Measurements from ENCODE around the gene TOMM40.
"Not testable (repeated sequence)": the region's sequence is repeated elsewhere in the genome, so short reads cannot be mapped to it uniquely, and the experiment has no call there.

Gene TOMM40

DNA sequence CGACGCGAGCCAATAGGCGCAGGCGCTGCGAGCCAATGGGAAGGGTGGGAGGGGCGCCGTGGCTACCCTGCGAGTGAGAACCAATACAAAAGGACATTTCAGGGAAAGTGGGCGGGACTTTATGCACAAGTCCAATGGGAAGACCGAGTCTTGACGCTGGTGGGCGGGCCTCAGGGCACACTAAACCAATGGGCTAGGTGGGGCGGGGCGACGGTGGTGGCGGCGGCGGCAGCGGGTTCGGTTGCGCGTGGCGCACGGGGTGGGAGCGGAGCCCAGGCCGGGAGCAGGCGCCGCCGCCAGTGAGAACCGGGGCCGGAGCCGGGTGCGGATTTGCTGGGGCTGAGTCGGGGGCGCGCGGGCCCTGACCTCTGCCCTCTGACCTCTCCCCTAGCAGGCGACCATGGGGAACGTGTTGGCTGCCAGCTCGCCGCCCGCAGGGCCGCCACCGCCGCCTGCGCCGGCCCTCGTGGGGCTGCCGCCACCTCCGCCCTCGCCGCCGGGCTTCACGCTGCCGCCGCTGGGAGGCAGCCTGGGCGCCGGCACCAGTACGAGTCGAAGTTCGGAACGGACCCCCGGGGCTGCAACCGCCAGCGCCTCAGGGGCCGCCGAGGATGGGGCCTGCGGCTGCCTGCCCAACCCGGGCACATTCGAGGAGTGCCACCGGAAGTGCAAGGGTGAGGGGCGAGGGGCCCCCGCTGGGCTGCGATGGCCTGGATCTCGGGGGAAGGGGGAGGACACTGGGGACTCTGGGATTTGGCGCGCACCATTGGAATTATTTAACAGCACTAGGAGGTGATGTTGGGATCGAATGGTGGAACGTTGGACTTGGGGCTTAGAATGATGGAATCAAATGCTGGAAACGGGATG, at the start of gene TOMM40:
Gene TOMM40 (plus strand): TSS at position 239 of the 867 bp plus-strand sequence. CDS start 162 bp downstream, at position 401.
- no peak for DNase-seq

DNA sequence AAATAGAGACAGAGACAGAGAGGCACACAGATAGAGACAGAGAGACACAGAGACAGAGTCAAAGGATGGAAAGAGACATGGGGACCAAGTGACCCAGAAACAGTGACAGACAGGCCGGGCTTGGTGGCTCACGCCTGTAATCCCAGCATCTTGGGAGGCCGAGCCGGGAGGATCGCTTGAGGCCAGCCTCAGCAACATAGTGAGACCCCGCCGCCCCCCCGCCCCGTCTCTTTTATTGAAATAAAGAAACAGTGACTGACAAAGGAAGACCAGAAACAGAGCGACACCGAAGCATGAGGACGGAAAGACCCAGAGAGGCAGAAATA, 45.8 kb upstream of the TOMM40 start:
- no peak for DNase-seq

DNA sequence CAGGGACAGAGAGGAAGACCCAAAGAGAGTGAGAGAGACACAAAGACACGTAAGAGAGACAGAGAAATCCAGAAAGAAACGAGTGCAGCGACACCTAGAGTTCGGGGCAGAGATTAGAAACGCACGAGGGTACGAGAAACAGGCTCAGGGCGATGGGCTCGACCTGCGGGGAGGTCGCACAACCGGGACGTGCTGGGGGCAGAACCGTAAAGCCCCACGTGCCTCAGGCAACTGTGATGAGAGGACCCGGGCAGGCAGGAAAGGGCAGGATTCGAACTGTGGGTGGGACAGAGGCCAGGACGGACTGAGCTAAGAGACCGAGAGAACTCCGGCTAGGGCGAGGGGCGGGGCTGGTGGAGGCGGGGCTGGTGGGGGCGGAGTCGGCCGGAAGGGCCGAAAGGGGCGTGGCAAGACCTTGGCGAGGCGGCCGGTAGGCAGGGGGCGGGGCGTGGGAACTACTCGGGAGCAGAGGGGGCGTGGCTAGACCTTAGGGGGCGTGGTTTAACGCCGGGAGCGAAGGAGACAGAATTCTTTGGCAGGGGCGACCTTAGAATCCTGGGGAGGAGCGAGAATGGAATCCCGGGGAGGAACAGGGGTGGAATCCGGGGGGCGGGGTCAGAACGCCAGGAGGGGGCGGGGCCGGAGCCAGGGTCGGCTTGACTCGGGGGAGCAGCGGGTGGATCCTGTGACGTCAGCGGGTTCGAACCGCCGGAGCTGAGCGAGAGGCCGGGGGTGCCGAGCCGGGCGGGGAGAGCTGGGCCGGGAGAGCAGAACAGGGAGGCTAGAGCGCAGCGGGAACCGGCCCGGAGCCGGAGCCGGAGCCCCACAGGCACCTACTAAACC, 45.2 kb upstream of the TOMM40 start, which contains the start of gene NECTIN2:
Gene NECTIN2 (plus strand): TSS at position 686 of the 843 bp plus-strand sequence. CDS start 229 bp downstream, outside the sequence.
- DNase-seq, result peak; percentile 100

DNA sequence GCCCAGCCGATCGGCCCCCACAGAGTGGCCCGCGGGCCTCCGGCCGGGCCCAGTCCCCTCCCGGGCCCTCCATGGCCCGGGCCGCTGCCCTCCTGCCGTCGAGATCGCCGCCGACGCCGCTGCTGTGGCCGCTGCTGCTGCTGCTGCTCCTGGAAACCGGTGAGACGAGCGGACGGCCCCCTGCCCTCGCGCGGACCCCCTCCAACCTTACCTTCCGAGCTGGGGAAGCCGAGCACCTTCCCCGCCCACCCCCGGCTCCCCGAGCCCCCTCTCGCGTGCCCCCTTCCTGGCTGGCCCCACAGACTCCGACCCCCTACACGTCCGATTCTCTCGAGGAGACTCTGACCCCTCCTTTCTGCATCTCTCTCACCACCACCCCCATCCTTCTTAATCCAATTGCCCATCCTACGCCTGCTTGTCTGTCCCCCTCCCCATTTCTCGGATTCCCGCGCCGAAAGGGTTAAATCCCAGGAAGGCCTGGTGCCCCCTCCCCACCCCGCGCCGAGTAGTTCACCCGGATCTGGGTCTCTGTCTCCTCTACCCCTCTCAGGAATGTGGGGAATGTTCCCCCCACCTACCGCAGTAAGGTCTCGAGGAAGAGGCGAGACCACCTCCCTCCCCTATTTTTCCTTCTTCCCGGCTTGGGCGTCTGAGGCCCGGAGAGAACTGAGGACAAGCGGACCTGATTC, 44.5 kb upstream of the TOMM40 start:
- peak; percentile 64 for DNase-seq

DNA sequence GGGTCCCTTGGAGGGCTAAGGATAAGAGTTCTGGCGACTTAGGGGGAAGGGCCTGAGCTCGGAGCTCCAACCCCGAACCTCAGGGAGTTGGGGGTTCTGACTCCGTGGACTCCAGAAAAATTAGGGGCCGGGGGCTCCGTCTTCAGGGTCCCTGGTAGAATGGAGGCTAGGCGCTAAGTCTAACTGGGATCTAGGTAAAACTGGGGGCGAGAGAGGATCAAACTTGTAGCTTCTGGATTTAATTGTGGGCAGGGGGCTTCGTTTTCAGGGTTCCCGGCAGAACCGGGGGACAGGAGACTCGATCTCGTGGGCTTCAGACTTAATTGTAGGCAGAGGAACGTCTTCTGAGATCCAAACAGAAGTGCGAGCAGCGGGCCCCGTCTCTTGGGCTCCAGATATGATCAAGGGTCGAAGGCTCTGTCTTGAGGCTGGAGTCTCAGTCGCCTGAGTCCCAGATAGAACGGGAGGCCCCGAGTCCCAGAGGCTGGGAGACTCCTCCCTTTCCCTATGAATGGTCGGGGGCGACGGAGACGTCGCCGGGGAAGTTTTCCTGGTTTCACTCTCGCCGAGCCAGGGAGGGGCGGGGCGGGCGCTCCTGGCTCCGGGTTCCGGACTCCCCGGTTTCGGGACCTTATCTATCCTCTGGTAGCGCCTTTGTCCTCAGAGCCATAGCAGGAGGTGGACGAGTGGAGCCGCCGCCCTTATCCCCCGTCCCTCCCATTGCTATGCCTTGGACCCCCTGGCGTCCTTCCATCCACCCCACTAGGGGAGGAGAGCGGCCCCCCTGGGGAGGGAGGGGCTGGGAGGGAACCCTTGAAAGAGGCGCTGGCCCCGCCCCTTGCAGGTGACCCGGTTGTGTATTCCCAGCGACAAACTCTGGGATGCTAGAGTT, 43.7 kb upstream of the TOMM40 start:
- DNase-seq, result peak; percentile 78

DNA sequence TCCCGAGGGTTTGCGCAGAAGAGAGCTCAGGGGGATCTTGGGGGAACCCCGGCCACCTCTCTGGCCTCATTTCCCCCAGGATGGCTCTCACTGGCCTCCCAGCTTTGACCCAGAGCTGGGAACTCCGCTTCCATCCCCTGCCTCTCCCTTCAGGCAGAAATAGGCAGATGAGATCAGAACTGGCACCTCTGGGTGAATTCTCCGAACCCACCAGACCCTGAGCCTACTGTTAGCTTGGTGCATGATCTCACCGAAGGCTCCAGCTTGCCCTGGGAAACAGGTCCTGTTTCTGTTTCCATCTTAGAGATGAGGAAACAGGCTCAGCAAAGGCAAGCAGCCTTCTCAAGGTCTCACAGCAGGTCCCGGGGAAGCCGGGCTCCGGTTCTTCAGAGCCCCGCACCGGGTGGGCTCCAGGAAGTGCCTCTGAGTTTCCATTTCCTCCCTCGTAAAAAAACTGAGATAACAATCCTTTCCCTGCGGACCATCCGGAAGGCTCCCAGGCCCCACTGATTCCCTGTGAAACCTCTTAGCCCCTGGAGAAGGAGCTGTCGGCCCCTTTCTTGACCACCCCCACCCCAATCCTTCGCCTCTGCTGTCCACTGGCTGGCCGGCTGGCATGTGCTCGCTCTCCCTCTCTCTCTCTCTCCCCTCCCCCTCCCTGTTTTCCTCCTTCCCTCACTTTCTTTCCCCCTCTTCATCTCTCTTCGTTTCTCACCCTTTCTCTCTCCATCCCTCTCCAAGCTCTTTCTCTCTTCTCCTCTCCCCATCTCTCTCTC, 42.8 kb upstream of the TOMM40 start:
- no peak for DNase-seq

DNA sequence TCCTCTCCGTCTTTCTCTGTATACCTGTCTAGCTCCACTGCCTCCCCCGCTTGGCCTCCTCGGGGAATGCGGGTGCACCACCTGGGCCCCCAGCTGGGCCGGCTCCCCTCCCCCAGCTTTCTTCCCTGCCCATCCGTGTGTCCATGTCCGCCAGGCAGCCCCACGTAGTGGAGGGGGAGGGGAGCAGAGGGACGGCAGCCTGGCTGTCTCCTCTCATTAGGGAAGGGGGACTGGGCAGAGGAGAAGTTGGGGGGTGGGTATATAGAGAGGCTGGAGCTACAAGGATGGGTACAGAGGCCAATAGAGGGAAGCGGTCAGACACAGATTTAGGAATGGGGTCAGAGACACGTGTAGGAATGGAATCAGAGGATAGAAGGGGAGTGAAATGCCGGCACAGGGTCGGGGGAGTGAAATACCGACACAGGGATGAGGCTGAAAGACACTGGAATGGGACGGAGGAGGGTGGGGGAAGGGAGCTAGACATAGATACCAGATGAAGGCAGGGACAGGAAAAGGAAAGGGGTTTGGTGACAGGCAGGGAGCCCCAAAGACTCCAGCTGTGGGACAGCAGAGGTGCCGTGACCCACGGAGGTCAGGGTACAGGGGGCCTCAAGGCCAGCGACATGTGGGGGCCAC, 42.1 kb upstream of the TOMM40 start:
- no peak for DNase-seq

DNA sequence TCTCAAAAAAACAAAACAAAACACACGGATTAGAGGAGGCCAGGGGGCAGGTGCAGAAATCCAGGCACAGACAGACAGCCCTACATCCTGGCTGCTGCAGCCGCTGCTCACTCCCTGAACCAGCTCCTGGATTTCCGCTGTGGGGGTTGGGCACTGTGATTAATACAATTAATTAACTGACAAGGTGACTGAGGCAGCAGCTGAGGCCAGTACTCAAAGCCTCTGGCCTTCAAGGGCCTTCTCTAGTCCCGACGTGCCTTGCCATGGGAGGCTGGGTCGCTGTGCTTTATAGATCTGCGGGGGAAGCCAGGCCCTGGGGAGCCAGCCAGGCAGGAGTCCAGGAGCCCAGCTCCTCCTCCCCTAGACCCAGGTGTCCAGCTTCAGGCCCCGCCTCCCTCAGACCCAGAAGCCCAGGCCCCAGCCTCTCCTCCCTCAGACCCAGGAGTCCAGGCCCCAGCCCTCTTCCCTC, 40.4 kb upstream of the TOMM40 start:
- no peak for DNase-seq

DNA sequence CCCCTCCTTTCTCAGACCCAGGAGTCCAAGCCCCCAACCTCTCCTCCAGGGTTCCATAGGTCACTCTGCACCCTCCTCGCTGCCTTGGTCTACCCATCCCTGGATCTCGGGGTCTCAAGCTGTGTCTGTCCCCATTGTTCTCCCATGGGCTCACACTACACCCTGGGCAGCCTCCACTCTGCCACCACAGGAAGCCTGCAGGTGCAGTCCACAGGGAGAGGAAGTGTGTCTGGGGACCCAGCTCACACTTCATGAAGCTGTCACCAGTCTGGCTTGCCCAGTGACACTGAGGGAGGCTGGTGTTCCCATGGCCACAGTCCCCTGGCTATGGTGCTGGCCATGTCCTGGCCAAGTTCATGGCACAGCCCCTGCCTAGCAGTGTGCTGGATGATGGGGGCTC, 39.6 kb upstream of the TOMM40 start:
- no peak for DNase-seq

DNA sequence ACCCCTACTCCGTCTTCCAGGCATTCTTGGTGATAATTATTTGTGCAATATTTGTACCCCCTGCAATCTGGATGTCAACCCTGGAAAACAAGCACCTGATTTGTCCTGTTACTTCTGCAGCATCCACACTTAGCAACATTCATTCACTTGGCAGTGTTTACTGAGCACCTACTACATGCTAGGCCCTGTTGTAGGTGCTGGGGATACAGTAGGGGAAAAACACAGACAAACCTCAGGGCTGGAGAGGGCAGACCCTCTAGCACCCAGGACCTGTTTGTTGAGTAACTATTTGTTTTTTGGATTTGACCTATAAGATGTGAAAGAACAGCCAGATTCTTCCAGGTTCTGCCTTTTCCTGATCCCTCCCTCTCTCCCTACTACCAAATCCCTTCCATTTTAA, 35.4 kb upstream of the TOMM40 start:
- no peak for DNase-seq

DNA sequence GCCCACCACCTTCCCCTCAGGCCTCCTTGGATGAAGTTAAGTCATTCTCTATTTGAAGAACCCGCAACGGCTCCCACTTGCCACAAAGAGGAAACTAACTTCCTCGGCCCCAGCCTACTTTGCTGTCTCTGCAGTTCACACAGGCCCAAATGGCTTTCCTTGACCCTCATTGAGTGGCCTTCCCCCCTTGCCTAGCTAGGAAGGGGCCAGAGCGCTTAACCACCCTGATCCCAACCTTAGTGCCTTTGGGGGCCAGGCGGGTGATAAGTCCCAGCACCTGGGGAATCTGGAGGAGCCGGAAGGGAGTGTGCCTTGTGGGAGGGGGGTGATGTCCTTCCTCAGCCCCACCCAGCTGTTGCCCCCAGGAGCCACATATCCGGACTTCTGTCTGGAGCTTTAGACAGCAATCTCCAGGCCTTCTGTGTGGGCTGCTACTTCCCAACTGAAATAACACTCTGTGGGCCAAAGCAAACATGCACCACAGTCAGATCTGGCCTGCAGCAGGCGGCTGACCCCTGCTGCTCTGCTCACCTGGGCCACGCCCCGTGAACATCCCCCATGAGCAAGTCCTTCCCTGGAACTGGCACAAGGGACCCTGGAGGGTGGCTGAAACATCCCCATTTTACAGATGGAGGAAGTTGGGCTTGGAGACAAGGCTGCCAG, 34.5 kb upstream of the TOMM40 start:
- no peak for DNase-seq

DNA sequence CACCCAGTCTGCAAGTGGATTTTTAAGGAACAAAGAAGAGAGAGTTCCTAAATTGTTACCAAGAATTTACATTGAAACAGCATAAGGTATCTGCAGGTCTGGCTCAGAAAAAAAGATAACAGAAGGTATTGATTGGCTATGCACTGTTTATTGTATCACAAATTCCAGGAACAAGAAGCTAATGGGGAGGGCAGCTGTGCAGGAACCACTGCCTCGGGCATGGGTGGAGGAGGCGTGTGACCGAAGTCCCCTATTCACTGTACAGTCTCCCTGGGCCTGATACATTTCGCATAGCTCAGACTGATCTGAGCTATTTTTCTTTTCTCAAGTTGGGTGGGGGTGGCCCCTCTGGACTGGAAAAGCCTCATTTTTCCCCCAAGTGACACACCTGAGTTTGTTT, 33.2 kb upstream of the TOMM40 start:
- no peak for DNase-seq

DNA sequence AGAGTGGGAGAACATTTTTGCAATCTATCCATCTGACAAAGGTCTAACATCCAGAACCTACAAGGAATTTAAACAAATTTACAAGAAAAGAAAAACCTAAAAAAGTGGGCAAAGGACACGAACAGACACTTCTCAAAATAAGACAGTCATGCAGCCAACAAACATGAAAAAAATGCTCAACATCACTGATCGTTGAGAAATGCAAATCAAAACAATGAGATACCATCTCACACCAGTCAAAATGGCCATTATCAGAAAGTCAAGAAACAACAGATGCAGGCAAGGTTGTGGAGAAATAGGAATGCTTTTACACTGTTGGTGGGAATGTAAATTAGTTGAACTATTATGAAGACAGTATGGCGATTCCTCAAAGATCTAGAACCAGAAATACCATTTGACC, 29.5 kb upstream of the TOMM40 start:
- not testable (repeated sequence) for DNase-seq

DNA sequence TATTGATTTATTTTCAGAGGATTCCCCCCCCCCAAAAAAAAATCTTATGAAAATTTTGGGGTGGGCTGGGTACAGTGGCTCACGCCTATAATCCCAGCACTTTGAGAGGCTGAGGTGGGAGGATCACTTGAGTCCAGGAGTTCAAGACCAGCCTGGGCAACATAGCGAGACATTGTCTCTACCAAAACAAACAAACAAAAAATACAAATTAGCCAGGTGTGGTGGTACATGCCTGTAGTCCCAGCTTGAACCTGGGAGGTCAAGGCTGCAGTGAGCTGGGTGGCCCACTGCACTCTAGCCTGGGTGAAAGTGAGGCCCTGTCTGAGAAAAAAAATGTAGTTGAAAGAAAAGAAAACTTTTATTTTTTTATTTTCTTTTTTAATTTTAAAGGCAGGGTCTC, 27.1 kb upstream of the TOMM40 start:
- DNase-seq, result no peak

DNA sequence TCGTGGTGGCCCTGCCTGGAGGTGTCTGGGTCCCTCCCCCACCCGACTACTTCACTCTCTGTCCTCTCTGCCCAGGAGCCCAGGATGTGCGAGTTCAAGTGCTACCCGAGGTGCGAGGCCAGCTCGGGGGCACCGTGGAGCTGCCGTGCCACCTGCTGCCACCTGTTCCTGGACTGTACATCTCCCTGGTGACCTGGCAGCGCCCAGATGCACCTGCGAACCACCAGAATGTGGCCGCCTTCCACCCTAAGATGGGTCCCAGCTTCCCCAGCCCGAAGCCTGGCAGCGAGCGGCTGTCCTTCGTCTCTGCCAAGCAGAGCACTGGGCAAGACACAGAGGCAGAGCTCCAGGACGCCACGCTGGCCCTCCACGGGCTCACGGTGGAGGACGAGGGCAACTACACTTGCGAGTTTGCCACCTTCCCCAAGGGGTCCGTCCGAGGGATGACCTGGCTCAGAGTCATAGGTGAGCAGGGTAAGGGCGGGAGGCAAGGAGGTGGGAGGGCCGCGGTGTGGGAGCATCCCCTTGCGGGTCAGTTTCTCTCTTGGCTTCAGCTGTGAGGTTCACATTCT, 25.8 kb upstream of the TOMM40 start:
- no peak for DNase-seq

DNA sequence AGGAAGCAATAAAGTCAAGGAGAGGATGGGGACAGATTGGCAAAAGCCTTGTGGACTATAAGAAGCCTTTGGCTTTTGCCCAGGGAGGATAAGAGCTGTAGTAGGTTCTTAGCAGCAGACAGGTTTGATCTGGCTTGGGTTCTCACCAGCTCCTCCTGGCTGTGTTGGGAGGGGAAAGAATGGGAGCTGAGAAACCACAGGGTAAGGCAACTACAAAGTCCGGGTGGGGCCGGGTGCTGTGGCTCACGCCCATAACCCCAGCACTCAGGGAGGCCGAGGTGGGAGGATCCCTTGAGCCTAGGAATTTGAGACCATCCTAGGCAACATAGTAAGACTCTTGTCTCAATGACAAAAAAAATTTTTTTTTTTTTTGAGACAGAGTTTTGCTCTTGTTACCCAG, 24.4 kb upstream of the TOMM40 start:
- no peak for DNase-seq

DNA sequence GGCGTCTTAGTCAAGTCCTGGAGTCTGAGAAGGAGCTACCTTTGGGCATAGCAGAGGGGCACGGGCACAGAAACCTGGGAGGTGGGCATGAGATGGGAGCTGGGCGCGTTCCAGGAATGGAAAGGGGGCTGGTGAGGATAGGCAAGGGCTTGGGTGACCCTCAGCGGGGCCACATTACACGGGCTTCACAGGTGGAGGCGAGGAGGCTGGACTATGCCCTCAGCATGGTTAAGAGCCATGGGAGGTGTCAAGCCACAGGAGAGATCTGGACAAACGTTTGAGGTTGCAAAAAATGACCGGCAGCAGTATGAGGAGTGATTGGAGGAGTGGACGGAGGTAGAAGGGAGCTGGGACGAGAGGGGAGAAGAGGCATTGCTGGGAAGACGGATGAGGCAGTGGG, 23.5 kb upstream of the TOMM40 start:
- DNase-seq, result no peak

DNA sequence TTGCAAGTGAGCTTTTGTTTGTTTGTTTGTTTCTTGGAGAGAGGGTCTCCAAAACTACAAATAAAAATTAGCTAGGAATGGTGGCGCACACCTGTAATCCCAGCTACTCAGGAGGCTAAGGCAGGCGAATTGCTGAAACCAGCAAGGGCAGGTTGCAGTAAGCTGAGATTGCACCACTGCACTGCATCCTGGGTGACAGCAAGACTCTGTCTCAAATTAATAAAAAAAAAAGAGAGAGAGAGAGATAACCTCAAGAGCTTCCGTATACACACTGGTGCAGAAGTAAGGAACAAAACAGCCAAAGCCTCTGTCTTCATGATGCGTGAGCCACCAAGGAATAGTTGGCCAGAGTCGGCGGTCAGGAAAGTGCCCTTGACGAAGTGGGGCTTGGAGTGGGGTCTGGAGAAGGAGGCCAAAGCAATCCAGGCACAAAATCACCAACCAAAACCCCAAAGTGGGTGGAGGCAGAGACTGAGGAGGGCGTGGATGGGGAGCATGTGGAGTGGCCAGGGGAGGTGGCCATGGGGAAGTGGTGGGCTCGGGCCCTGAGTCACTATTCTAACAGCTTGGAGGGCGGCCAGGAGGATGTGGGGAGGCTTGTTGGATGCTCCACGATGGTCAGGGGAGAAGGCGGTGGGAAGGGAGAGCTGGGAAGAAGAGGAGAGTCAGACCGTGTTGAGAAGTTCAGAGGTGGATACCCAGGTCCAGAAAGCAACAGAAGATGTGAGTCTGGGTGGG, 21.2 kb upstream of the TOMM40 start:
- no peak for DNase-seq

DNA sequence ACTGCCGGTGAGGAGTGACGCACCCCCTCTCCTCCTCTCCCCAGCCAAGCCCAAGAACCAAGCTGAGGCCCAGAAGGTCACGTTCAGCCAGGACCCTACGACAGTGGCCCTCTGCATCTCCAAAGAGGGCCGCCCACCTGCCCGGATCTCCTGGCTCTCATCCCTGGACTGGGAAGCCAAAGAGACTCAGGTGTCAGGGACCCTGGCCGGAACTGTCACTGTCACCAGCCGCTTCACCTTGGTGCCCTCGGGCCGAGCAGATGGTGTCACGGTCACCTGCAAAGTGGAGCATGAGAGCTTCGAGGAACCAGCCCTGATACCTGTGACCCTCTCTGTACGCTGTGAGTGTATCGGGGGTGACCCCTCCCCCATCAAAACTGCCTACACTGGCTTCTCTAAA, 19.2 kb upstream of the TOMM40 start:
- DNase-seq, result no peak
